Stomach smooth muscle (tissue), 2 donors: ENCODE results near the gene SLC2A4.

Experiments used
- H3K27ac ChIP-seq: one replicate; pipeline ENCODE4 v1.7.0; 2013; ENCODE audit warnings: mild to moderate bottlenecking, low read length, inconsistent platforms
- H3K27me3 ChIP-seq, 2 donors: one replicate each; pipeline ENCODE4 v1.7.0; 2013; ENCODE audit warnings: low read length in 2 of 2; ENCODE audit not compliant: insufficient read depth in 2 of 2, control insufficient read depth in 1 of 2
- H3K36me3 ChIP-seq, 2 donors: one replicate each; pipeline ENCODE4 v1.7.0; 2013; ENCODE audit warnings: low read length in 2 of 2; ENCODE audit not compliant: control insufficient read depth in 2 of 2, insufficient read depth in 2 of 2
- H3K4me1 ChIP-seq: one replicate; pipeline ENCODE4 v1.7.0; 2013; ENCODE audit warnings: low read length; ENCODE audit not compliant: control insufficient read depth, insufficient read depth
- H3K4me3 ChIP-seq, 2 donors: one replicate each; pipeline ENCODE4 v1.7.0; 2013; ENCODE audit warnings: low read length in 2 of 2
- H3K9ac ChIP-seq, 2 donors: one replicate each; pipeline ENCODE4 v1.7.0; 2013; ENCODE audit warnings: low read length in 2 of 2, mild to moderate bottlenecking in 1 of 2
- H3K9me3 ChIP-seq, 2 donors: one replicate each; pipeline ENCODE4 v1.7.0; 2013; ENCODE audit warnings: low read length in 2 of 2; ENCODE audit not compliant: control insufficient read depth in 2 of 2
- donor health status: healthy.
- donor health status: Pancreatic carcinoma.

Gene SLC2A4

DNA sequence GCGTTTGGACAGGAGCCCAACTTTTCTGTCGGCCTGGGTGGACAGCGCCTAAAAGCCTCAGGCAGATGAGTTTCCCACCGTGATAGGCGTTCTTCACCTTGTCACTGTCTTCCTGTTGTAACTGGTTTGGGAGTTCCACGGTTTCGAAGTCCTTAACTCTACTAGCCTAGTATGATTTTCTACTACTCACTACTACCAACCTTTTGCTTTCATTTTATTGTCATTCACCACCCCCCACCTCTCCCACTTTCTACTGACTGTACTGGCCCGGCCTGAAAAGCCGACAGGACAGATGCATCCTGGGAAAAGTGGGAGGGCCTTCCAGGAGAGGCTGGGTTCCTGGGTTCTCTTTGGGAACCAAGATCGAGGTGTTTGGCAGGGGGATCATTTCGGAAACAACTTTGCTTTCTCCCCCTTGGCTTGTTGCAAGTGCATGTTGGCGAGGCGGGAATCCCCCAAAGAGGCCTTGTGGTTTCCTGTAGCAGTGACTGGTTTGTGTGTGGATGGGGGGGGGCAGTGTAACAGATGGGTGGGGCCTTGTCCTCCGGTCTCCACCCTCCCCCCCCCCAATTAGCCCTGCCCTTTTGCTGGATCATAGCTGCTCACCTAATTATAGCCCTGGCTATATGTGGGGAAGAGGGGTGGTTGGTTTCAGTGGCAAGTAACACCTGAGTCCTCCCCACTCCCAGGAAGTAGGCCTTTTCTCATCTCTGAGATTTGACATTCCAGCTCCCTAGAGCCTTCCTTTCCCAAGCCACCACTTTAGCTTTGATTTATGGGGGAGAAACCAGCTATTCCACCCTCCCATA is 27.3 kb downstream of the SLC2A4 start:
- peak overlapping the region; percentile 95 for H3K27ac ChIP-seq
- H3K4me1 ChIP-seq, result peaks cover 31% of the 10 kb centered on the region
- H3K9me3 ChIP-seq, result no peaks in the 10 kb centered on the region

GRCh38 chr17:7309628-7310027 is 28.1 kb downstream of the SLC2A4 start:
- H3K9me3 ChIP-seq, result no peaks in the 10 kb centered on the region
- H3K27me3 ChIP-seq, result no peaks in the 10 kb centered on the region
- peaks cover 39 to 43% of the 10 kb centered on the region in 2 donors for H3K36me3 ChIP-seq
- peaks cover 39% of the 10 kb centered on the region for H3K4me1 ChIP-seq
- no peak overlapping the region for H3K9ac ChIP-seq
- peak overlapping the region; percentile 95 for H3K27ac ChIP-seq
- H3K4me3 ChIP-seq, result no peak overlapping the region

More for the DNA sequence above, 27.3 kb downstream of the SLC2A4 start:
- Histone ChIP-seq H3K36me3 (peaks cover 36 to 40% of the 10 kb centered on the region in 2 donors), H3K9ac (peak overlapping the region; percentile 79 to 98), H3K4me3 (peak overlapping the region; percentile 84 to 96), H3K27me3 (no peaks in the 10 kb centered on the region)

DNA sequence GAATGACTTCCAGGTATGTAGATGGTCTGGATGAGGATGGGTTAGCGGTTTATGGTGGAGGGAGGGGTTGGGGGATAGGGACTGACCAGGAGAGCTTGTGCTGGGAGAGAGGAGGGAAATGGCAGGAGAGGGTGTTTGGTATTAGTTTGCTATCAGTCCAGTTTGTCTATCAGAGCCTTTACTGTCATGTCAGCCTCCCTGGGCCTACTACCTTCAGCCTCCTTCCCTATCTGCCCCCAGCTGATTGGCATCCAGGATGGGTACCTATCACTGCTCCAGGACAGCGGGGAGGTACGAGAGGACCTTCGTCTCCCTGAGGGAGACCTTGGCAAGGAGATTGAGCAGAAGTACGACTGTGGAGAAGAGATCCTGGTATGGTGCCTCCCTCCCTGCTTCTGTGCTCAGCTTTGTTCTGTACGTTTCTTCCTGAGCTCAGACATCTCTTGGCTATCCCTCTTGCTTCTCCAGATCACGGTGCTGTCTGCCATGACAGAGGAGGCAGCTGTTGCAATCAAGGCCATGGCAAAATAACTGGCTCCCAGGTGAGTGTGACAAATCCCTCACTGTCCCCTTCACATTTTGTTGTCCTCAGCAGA is 29.7 kb downstream of the SLC2A4 start:
- Histone ChIP-seq H3K27me3 (no peaks in the 10 kb centered on the region), H3K4me1 (peaks cover 49% of the 10 kb centered on the region), H3K27ac (no peak overlapping the region), H3K4me3 (no peak overlapping the region), H3K36me3 (peaks cover 39 to 45% of the 10 kb centered on the region in 2 donors), H3K9me3 (no peaks in the 10 kb centered on the region), H3K9ac (no peak overlapping the region)

DNA sequence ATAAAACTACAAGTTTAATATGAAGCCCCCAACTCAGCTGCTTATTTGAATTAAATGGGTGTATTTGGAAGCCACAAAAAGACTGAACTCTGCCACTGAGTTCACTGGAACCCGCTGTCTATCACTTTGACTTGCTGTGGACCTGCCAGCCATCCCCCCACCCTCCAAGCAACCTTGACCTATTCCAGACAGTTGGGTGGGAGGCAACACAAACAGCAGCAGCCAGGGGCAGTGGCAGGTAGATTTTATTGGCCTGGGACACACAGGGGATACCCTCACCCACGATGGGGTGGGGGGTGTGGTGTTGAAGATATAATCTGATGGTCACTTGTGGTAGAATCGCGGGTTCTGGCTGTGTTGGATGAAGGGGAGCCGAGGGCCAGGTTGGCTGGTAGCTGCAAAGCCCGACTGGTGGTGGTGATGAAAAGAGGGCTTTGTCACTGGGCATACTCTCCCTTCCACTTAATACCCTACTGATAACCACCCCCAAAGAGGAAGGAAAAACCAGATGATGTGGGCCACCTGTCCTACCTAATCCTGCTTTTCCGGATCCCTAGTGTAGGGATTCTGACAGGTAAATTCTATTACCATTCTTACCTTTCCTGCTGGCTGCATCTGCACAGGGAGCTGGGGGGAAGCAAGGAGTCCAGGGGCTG is 31.0 kb downstream of the SLC2A4 start:
- no peaks in the 10 kb centered on the region for H3K27me3 ChIP-seq
- H3K4me1 ChIP-seq, result peaks cover 49% of the 10 kb centered on the region
- no peak overlapping the region for H3K4me3 ChIP-seq
- H3K27ac ChIP-seq, result peak overlapping the region; percentile 53
- no peaks in the 10 kb centered on the region for H3K9me3 ChIP-seq
- H3K9ac ChIP-seq, result no peak overlapping the region
- peaks cover 46 to 48% of the 10 kb centered on the region in 2 donors for H3K36me3 ChIP-seq

DNA sequence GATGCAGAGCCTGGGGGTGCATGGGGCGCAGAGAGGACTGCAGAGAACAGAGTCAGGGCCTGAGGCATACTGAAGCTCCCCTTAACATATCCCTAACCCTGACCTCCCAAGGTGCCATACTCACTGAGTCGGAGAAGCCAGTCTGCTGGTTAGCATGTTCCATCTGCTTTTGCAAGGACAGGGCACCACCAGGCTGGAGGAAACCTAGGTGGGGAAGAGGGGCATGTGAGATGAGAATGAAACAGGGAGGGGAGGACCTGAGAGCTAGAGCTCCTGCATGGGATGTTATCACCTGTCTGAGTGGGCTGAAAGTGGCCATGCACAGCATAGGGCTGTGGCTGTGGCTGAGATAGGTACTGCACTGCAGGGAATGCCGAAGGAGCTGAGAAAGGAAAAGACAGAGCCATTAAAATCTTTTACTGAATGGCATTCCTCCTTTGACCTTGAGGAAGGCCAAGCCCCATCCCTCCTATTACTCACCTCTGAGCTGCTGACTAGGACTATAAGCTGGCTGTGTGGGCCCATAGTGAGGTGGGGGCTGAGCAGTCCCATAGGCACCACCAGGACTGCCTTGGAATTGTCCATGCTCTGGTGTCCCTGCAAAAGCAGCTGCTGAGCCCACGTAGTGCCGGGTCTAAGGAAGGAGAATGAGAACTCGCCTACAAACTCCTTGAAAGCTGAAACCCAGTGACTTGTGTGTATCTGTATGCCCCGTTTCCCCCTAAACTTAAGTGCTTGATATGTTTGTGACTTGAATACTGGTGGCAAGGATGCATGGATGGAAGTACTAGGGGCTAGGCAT is 31.8 kb downstream of the SLC2A4 start:
- Histone ChIP-seq H3K27ac (peak overlapping the region; percentile 53), H3K27me3 (no peaks in the 10 kb centered on the region), H3K9me3 (no peaks in the 10 kb centered on the region), H3K4me1 (peaks cover 46% of the 10 kb centered on the region), H3K9ac (peak overlapping the region; percentile 42 to 86), H3K36me3 (peaks cover 52 to 55% of the 10 kb centered on the region in 2 donors), H3K4me3 (peak overlapping the region in 1 of 2 donors; percentile 90)

- peak overlapping the region; percentile 93 for H3K27ac ChIP-seq
- peaks cover 61 to 63% of the 10 kb centered on the region in 2 donors for H3K36me3 ChIP-seq
- peaks cover 38% of the 10 kb centered on the region for H3K4me1 ChIP-seq
- H3K9me3 ChIP-seq, result no peaks in the 10 kb centered on the region
- peak overlapping the region; percentile 88 to 90 for H3K4me3 ChIP-seq
- H3K27me3 ChIP-seq, result no peaks in the 10 kb centered on the region
- peak overlapping the region; percentile 86 to 90 for H3K9ac ChIP-seq
Measured at GRCh38 chr17:7313890-7314718, 32.6 kb downstream of the SLC2A4 start.

DNA sequence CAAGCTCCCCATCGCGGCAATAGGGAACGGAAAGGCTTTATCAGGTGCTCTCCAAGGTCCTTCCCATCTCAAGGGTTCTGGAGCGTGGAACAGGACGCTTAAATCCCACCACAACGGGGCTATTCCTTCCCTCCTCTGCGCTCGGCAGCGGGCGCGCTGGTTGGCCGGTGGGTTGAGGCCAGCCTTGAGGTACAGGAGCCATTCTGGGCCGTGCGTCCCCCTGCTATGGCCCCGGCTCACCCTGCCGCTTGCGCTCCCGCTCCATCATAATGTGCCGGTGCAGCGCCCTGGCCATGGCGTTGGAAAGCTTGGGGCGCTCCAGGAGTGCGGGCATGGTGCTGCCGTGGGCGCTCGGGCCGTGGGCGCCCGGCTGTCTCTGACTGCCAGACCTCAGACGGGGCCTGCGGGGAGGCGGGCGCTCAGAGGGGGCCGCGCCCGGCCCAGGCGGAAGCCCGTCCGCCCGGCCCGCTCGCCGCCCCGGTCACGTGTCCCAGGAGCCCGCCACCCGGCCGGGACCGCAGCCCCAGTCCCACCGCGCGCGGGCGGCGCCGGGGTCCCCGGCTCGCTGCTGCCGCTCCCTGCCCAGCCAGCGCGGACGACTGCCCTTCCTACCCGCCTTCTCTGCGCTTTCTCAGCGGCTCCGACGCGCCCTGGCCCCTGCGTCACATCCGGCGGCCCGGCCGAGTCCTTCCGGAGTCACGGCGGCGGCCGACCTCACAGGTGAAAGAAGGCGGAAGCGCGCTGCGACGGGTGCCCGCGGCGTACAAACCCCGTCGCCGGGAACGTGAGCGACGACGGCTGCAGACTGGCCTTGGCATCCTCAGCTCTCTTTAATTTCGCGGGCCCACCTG is 33.4 kb downstream of the SLC2A4 start, which contains the start of gene GPS2:
TSS of gene GPS2 (minus strand) at position 642 of the 851 bp plus-strand sequence. CDS start at position 334, 308 bp downstream.
- Histone ChIP-seq H3K27me3 (no peaks in the 10 kb centered on the region), H3K9me3 (no peaks in the 10 kb centered on the region), H3K36me3 (peaks cover 58% of the 10 kb centered on the region in 2 donors), H3K4me1 (peaks cover 31% of the 10 kb centered on the region), H3K9ac (peak within 1 kb of the TSS; percentile 86 to 90), H3K4me3 (peak within 1 kb of the TSS; percentile 88 to 90), H3K27ac (peak within 1 kb of the TSS; percentile 93)

DNA sequence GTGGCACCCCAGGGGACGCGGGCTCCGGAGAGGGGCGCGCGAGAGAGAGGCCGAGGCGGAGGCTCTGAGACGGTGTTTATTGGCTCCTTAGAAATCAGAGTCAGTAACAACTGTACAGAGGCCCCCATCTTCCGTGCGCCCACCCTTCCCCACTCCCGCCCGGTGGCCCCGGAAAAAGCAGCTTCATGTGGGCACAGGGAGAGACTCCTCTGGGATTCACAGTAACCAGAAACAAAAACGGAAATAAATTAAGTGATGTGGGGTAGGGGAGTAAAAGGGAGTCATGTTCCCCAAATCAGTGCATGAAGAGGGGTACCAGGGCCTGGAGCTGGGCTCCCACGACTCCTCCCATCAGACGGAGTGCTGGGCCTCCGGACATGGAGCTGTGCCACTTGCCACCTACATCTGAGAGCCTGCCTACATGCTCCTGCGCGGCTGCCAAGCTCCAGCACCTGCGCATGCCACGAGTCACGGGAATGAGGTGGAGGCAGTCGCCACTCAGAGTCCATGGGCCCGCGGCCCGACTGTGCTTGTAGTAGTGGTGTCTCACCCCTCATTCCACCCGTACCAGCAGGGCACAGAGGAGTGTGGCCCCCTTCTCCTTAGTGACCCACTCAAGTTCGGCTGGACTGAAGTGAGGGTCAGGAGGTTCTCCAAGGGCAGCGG is 34.2 kb downstream of the SLC2A4 start:
- H3K4me1 ChIP-seq, result peaks cover 29% of the 10 kb centered on the region

More for the DNA sequence above, 34.2 kb downstream of the SLC2A4 start:
- Histone ChIP-seq H3K9ac (peak overlapping the region; percentile 86 to 90), H3K9me3 (no peaks in the 10 kb centered on the region), H3K27ac (peak overlapping the region; percentile 93), H3K4me3 (peak overlapping the region; percentile 44 to 90), H3K36me3 (peaks cover 56% of the 10 kb centered on the region in 2 donors), H3K27me3 (no peaks in the 10 kb centered on the region)
